Activated CD4-positive, alpha-beta memory T cell treated with anti-CD3 and anti-CD28 coated beads, Interleukin-2, amount 10 ng/mL, durations not matched to agents 7 days and 5 days (primary cell): Measurements from ENCODE around the gene KLK15. TPM values are rescaled to one million over a fixed set of nuclear protein-coding genes. Genes with fewer than 3 reads are reported as not detected.
A peak's percentile ranks its signal among the peaks of the same experiment; 100 is the strongest.
"Not testable (repeated sequence)": the region's sequence is repeated elsewhere in the genome, so short reads cannot be mapped to it uniquely, and the experiment has no call there.

Experiments
- CTCF ChIA-PET: fragments of 350-600 bp; sonication (Branson Sonifier 250); formaldehyde crosslinking; loops from one replicate; lab custom pipeline; 2021; ENCODE audit warnings: antibody characterized with exemption, inconsistent platforms; lab: Charles Lee
- POLR2A ChIA-PET: fragments of 350-600 bp; sonication (Branson Sonifier 250); formaldehyde crosslinking; loops from one replicate; lab custom pipeline; 2021; ENCODE audit warnings: antibody characterized with exemption; lab: Charles Lee
- DNase-seq: peaks from one replicate; pipeline ENCODE4 v3.0.0-alpha.2; 2020
- H3K27ac Mint-ChIP-seq: one replicate; pipeline ENCODE4 v1.8.0; 2021; ENCODE audit warnings: mild to moderate bottlenecking, mixed read lengths
- H3K27me3 Mint-ChIP-seq: one replicate; pipeline ENCODE4 v1.8.0; 2021; ENCODE audit warnings: mixed read lengths
- H3K36me3 Mint-ChIP-seq: one replicate; pipeline ENCODE4 v1.8.0; 2021; ENCODE audit warnings: low read depth, mixed read lengths
- H3K4me1 Mint-ChIP-seq: one replicate; pipeline ENCODE4 v1.8.0; 2021; ENCODE audit warnings: mixed read lengths
- H3K4me3 Mint-ChIP-seq: one replicate; pipeline ENCODE4 v1.8.0; 2021; ENCODE audit warnings: mild to moderate bottlenecking, mixed read lengths
- H3K9me3 Mint-ChIP-seq: one replicate; pipeline ENCODE4 v1.8.0; 2021; ENCODE audit warnings: mixed read lengths
- total RNA-seq, 2 experiments: library from RNA; stranded (reverse); gene quantifications; one replicate each; pipeline ENCODE4 v1.2.3, GENCODE V29; 2021

Gene KLK15
- total RNA-seq, 2 experiments from 2014 or later: not detected

DNA sequence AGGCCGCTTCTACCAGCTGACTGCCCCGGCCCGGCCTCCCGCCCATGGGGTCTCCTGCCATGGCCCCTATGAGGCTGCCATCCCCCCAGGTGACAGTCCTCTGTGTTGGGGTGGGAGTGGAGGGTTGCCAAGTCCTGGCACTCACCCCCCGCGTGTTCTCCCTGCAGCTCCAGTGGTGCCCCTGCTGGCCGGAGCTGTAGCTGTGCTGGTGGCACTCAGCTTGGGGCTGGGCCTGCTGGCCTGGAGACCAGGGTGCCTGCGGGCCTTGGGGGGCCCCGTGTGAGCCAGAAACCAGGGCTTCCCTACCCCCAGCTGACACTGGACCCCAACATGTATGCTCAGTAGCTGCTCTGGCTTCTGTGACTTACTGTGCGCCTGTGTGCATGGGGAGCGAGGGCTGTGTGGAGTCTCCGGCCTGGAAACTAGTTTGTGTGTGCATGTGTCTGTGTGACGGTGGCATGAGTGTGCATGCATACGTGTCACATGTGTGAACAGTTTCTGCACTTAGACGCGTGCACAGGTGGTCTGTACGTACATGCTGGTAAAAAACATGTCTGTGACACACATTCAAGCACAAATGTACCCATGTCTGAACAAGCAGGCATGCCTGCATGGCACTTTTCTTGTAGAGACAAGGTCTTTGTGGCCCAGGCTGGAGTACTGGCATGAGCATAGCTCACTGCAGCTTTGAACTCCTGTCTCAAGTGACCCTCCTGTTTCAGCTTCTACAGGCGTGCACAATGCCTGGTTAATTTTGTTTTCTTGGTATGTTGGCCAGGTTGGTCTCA is 38.3 kb downstream of the KLK15 start:
- H3K36me3 Mint-ChIP-seq: peaks cover 16% of the 10 kb centered on the region
- DNase-seq: no peak
- POLR2A ChIA-PET: interaction anchor here (0.8 to 7.9 kb wide), 2 partner anchors 8 to 386 kb away, joined by 3 to 72 read pairs; no protein-coding TSS in a partner anchor
- no peak overlapping the region for H3K27ac Mint-ChIP-seq
- no peaks in the 10 kb centered on the region for H3K9me3 Mint-ChIP-seq
- H3K4me3 Mint-ChIP-seq: no peak overlapping the region
- no peaks in the 10 kb centered on the region for H3K27me3 Mint-ChIP-seq
- peaks cover 6% of the 10 kb centered on the region for H3K4me1 Mint-ChIP-seq
- CTCF ChIA-PET: interaction anchor here (0.6 to 3.2 kb wide), 3 partner anchors 11 to 138 kb away, joined by 3 to 10 read pairs (median 4); no protein-coding TSS in a partner anchor

DNA sequence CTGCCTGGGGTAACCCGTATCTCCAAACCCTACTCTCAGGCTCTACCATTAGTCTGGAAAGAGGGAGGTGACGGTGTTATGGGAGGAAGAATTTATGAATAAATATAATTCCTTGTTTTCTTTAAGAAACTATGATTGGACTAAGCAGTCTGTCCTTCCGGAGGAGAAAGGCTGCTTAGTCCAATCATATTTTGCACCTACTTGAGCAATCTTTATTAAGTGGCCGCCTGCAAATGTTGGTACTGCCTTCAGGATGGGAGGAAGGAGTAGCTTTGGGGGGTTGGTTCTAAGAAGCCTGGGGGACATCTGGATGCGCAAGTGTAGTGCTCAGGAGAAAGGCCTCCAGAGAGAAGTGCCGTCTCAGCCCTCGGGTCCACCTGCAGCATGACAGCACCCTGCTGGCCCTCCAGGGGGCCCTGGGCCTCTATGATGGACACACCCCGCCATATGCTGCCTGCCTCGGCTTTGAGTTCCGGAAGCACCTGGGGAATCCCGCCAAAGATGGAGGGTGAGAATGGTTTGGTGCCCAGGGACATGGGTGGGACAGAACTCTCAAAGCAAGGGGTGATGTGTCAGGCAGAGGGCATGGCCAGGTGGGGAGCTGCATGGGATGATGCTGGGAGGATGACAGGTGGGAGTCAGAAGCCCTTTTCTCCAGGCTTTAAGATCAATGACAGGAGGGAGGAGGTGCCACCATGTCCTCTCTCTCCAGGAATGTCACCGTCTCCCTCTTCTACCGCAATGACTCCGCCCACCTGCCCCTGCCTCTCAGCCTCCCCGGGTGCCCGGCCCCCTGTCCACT is 39.1 kb downstream of the KLK15 start:
- DNase-seq: peak; percentile 29
- no peaks in the 10 kb centered on the region for H3K27me3 Mint-ChIP-seq
- POLR2A ChIA-PET: interaction anchor here (0.8 to 7.9 kb wide), 2 partner anchors 9 to 387 kb away, joined by 3 to 72 read pairs; no protein-coding TSS in a partner anchor
- H3K4me1 Mint-ChIP-seq: peaks cover 5% of the 10 kb centered on the region
- CTCF ChIA-PET: interaction anchor here (0.6 to 3.2 kb wide), 2 partner anchors 128 to 138 kb away, joined by 4 to 10 read pairs; no protein-coding TSS in a partner anchor
- H3K4me3 Mint-ChIP-seq: no peak overlapping the region
- peak overlapping the region; percentile 31 for H3K27ac Mint-ChIP-seq
- H3K36me3 Mint-ChIP-seq: peaks cover 14% of the 10 kb centered on the region
- H3K9me3 Mint-ChIP-seq: no peaks in the 10 kb centered on the region

DNA sequence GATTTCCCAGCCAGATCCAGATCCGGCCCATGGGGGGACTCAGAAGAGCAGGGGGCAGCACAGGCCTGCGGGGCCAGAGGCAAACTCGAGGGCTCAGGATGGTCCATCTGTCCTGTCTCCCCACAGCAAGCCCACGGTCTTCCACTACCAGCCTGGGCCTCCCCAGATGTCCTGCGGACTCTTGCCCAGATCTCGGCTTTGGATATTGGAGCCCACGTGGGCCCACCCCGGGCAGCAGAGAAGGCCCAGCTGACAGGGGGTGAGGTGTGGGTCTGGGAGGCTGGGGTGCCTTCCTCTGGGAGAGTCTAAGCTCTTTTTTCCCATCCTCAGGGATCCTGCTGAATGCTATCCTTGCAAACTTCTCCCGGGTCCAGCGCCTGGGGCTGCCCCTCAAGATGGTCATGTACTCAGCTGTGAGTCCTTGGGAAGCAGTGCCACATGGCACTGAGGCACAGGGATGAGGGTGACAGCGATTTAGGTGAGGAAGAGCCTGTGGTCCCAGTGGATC is 39.8 kb downstream of the KLK15 start:
- no peak for DNase-seq
- CTCF ChIA-PET: interaction anchor here (3.2 kb wide), 1 partner anchor 129 kb away, joined by 10 read pairs; no protein-coding TSS in a partner anchor
- Mint-ChIP-seq H3K27me3 (no peaks in the 10 kb centered on the region), H3K4me1 (peaks cover 5% of the 10 kb centered on the region), H3K9me3 (no peaks in the 10 kb centered on the region), H3K27ac (no peak overlapping the region), H3K36me3 (peaks cover 14% of the 10 kb centered on the region), H3K4me3 (no peak overlapping the region)
- POLR2A ChIA-PET: interaction anchor here (7.9 kb wide), 1 partner anchor 9 kb away, joined by 72 read pairs; no protein-coding TSS in a partner anchor

DNA sequence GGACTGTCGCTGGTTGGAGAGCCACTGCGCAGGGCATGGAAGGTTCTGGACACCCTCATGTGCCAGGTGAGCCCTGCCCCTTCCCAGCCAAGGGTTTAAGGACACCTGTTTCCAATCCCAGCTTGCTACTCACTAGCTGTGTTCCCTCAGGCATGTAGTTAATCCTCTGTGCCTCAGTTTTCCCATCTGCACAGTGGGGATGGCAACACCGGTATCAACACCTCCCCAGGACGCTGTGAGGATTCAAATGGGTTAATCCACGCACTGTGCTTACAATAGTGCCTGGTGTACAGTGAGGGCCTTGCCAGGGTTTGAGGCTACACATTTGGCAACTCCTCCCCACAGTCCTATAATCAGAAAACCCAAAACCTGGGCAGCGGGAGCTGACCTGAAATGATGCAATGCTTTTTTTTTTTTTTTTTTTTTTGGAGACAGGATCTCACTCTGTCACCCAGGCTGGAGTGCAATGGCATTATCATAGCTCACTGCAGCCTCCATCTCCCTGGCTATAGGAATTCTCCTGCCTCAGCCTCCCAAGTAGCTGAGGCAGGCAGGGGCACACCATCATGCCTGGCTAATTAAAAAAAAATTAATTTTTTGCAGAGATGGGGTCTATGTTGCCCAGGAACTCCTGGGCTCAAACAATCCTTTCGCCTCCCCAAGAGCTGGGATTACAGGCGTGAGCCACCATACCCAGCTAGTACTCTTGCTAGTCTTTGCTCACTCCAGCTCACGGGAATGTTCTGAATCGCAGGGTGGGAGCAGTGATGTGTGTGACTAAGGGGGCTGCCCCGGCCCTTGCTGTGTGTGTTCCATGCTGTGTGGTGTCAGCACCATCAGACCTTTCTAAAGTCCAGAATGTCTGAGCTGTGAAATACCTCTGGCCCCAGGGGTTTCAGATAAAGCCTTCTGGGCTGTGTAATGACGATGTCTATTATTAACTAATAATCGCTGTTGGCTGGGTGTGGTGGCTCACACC is 40.8 kb downstream of the KLK15 start:
- POLR2A ChIA-PET: interaction anchor here (7.9 kb wide), 1 partner anchor 10 kb away, joined by 72 read pairs; no protein-coding TSS in a partner anchor
- Mint-ChIP-seq H3K4me3 (no peak overlapping the region), H3K36me3 (peaks cover 6% of the 10 kb centered on the region), H3K9me3 (no peaks in the 10 kb centered on the region), H3K4me1 (peaks cover 5% of the 10 kb centered on the region), H3K27ac (no peak overlapping the region), H3K27me3 (no peaks in the 10 kb centered on the region)
- CTCF ChIA-PET: interaction anchor here (3.2 kb wide), 1 partner anchor 130 kb away, joined by 10 read pairs; no protein-coding TSS in a partner anchor
- no peak for DNase-seq

DNA sequence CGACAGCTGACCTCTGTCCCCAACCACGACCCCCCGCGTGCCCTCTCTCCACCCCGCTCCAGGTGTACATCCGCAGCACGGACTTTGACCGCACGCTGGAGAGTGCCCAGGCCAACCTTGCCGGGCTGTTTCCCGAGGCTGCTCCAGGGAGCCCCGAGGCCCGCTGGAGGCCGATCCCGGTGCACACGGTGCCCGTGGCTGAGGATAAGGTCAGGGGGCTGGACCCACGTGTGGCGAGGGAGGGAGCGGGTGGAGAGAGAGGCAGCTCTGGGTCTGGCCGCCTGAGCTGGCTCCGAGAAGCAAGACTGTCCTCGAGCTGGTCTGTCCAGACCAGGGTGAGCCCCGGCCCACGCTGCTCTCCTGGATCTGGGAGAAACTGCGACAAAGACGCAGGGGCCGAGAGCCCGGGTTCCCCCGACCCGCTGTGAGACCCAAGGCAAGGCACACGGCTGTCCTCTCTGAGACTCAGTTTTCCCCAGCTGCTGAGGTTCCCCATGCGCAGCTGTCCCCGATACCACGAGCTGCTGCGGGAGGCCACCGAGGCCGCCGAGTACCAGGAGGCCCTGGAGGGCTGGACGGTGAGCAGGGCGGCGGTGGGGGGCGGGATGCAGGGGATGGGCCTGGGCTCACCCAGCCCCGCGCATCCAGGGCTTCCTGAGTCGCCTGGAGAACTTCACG is 41.6 kb downstream of the KLK15 start:
- DNase-seq: no peak
- Mint-ChIP-seq H3K4me3 (no peak overlapping the region), H3K4me1 (peaks cover 5% of the 10 kb centered on the region), H3K9me3 (no peaks in the 10 kb centered on the region), H3K27ac (no peak overlapping the region), H3K36me3 (peaks cover 3% of the 10 kb centered on the region), H3K27me3 (no peaks in the 10 kb centered on the region)
- POLR2A ChIA-PET: interaction anchor here (7.9 kb wide), 1 partner anchor 11 kb away, joined by 72 read pairs; no protein-coding TSS in a partner anchor
- CTCF ChIA-PET: no interaction called here

DNA sequence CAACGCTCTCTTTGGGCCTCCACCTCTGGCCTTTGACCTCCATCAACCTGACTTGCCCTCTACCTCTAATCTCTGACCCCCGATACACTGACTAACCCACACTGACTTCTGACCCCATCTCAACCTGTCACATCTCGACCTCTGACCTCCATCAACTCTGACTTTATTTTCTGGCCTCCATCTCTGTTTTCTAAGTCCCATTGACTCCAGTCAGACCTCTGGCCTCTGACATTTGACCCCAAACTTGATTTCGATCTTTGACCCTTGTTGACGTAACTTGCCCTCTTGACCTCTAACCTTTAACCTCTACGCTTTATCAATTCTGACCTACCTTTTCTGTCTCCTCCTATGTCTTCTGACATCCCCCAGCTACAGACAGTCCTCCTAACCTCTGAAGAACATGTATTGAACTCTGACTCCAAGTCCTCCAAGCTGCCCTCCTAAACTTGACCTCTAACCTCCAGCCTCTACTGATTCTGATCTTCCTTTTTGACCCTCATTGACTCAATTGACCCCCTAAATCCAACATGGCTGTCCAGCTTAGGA is 42.4 kb downstream of the KLK15 start:
- Mint-ChIP-seq H3K4me3 (no peak overlapping the region), H3K36me3 (peaks cover 3% of the 10 kb centered on the region), H3K4me1 (peaks cover 5% of the 10 kb centered on the region), H3K27me3 (no peaks in the 10 kb centered on the region), H3K27ac (no peak overlapping the region), H3K9me3 (no peaks in the 10 kb centered on the region)
- ChIA-PET POLR2A (interaction anchor here (7.9 kb wide), 1 partner anchor 12 kb away, joined by 72 read pairs; no protein-coding TSS in a partner anchor), CTCF (no interaction called here)
- no peak for DNase-seq

DNA sequence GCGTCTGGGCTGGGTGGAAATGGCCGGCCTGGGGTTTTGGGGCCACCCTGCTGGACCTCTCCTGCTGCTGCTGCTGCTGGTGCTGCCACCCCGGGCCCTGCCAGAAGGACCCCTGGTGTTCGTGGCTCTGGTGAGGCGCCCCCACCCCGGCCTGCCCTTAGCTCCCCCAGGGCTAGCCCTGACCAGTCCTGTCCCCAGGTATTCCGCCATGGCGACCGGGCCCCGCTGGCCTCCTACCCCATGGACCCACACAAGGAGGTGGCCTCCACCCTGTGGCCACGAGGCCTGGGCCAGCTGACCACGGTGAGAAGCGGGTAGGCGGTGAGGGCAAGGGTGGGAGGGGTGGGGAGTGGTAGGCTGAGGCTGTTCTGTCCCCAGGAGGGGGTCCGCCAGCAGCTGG is 43.0 kb downstream of the KLK15 start, which contains the start of gene ACP4:
TSS of gene ACP4 (plus strand) at position 20 of the 400 bp plus-strand sequence. CDS start at position 20, 0 bp downstream.
- POLR2A ChIA-PET: interaction anchor here (7.9 kb wide), 1 partner anchor 12 kb away, joined by 72 read pairs; no protein-coding TSS in a partner anchor
- H3K4me3 Mint-ChIP-seq: no peak within 1 kb of the TSS
- H3K27me3 Mint-ChIP-seq: no peaks in the 10 kb centered on the region
- H3K9me3 Mint-ChIP-seq: no peaks in the 10 kb centered on the region
- peaks cover 5% of the 10 kb centered on the region for H3K4me1 Mint-ChIP-seq
- no peak within 1 kb of the TSS for H3K27ac Mint-ChIP-seq
- CTCF ChIA-PET: no interaction called here
- no peaks in the 10 kb centered on the region for H3K36me3 Mint-ChIP-seq
- DNase-seq: no peak

DNA sequence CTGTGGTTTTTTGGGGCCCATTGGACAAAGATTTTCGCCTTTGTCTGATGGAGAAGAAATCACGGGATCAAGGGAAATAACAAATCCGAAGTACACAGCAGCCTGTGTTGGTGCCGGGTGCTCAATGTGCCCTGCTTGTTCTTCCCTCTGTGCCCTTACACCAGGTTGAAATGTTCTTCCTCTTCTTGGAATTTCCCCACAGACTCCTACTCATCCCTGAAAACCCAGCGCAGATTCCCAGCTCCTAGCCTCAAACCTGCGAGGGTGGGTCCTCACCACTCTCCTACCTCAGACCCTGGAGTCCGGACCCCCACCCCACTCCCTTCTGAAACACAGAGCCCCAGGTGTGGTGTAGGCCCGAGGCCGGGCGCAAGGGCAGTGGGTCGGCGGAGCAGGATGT is 48.0 kb downstream of the KLK15 start:
- Mint-ChIP-seq H3K9me3 (no peaks in the 10 kb centered on the region), H3K27ac (no peak overlapping the region), H3K4me3 (no peak overlapping the region), H3K4me1 (peaks cover 8% of the 10 kb centered on the region), H3K36me3 (no peaks in the 10 kb centered on the region), H3K27me3 (peaks cover 10% of the 10 kb centered on the region)
- DNase-seq: no peak
- POLR2A ChIA-PET: interaction anchor here (1.2 kb wide), 1 partner anchor 19 kb away, joined by 3 read pairs; no protein-coding TSS in a partner anchor
- CTCF ChIA-PET: interaction anchor here (2.0 kb wide), 1 partner anchor 115 kb away, joined by 5 read pairs; no protein-coding TSS in a partner anchor

DNA sequence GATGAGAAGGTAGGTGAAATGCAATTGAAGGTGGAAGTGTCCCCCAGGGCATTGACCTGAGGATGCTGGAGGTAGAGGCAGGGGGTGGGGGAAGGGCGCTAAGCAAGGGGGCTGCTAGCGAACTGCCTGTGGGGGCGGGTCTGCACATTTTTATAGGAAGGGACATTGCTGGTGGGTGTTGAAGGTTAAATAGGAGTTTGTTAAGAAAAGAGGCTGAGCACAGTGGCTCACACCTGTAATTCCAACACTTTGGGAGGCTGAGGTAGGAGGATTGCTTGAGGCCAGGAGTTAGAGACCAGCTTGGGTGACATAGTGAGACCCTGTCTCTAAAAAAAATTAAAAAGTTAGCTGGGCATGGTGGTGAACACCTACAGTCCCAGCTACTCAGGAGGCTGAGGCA is 48.7 kb downstream of the KLK15 start:
- ChIA-PET CTCF (interaction anchor here (1.3 to 2.0 kb wide), 2 partner anchors 115 to 247 kb away, joined by 5 to 9 read pairs; no protein-coding TSS in a partner anchor), POLR2A (interaction anchor here (1.2 kb wide), 1 partner anchor 20 kb away, joined by 3 read pairs; no protein-coding TSS in a partner anchor)
- H3K27me3 Mint-ChIP-seq: peaks cover 15% of the 10 kb centered on the region
- H3K9me3 Mint-ChIP-seq: no peaks in the 10 kb centered on the region
- DNase-seq: no peak
- H3K27ac Mint-ChIP-seq: no peak overlapping the region
- H3K36me3 Mint-ChIP-seq: no peaks in the 10 kb centered on the region
- H3K4me1 Mint-ChIP-seq: peaks cover 8% of the 10 kb centered on the region
- no peak overlapping the region for H3K4me3 Mint-ChIP-seq

DNA sequence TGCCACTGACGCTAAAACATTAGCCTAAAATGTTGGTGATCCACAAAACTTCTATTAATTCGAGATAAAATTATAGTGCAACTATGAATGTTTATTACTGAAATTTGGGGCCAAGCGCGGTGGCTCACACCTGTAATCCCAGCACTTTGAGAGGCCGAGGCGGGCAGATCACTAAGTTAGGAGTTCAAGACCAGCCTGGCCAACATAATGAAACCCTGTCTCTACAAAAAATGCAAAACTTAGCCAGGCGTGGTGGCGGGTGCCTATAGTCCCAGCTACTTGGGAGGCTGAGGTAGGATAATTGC is 49.6 kb downstream of the KLK15 start:
- H3K36me3 Mint-ChIP-seq, H3K4me3 Mint-ChIP-seq, H3K27ac Mint-ChIP-seq, DNase-seq, H3K9me3 Mint-ChIP-seq, H3K4me1 Mint-ChIP-seq: not testable (repeated sequence)
- peaks cover 24% of the 10 kb centered on the region for H3K27me3 Mint-ChIP-seq
- CTCF ChIA-PET: interaction anchor here (0.7 to 2.0 kb wide), 7 partner anchors 12 to 426 kb away, joined by 3 to 9 read pairs (median 5); partner anchors contain the start of gene CLEC11A
- POLR2A ChIA-PET: interaction anchor here (1.0 kb wide), 1 partner anchor 247 kb away, joined by 3 read pairs; no protein-coding TSS in a partner anchor
